HG02798 (cell line): Measurements from ENCODE around the gene RTCA.
"Not testable (repeated sequence)": the region's sequence is repeated elsewhere in the genome, so short reads cannot be mapped to it uniquely, and the experiment has no call there.

Experiments used
- ATAC-seq: cut with Tn5 transposase; IDR thresholded peaks from one replicate; pipeline ENCODE4 v1.9.1; 2021; ENCODE audit warnings: mild to moderate bottlenecking; ENCODE audit not compliant: unreplicated experiment, poor library complexity

The RTCA gene

GRCh38 chr1:100265931-100266740, at the start of gene RTCA:
RTCA (plus strand) TSS chr1:100266216; CDS start chr1:100266376, 160 bp downstream.
- ATAC-seq: peak; percentile 98

DNA sequence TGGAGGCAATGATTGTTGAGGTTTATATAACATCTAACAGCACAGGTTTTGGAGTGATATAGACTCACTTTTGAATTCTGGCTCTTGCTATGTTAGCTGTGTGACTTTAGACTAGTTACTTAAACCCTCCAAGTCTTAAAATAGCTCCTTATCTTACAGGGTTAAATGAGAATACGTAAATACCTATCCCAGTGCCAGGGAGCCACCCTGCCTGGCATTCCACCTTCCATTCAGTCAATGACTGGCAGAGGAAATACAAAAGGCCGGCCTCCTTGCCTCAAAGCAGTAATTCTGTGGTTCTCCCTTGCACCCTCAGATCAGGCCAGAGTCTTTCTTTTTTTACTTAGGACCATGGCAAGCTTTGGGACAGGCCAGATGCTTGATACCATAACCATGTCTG, 48.2 kb upstream of the RTCA start:
- no peak for ATAC-seq

- ATAC-seq: no peak
Observed at GRCh38 chr1:100219457-100219856, 46.6 kb upstream of the RTCA start.

GRCh38 chr1:100219883-100220282, 46.1 kb upstream of the RTCA start:
- ATAC-seq: no peak

DNA sequence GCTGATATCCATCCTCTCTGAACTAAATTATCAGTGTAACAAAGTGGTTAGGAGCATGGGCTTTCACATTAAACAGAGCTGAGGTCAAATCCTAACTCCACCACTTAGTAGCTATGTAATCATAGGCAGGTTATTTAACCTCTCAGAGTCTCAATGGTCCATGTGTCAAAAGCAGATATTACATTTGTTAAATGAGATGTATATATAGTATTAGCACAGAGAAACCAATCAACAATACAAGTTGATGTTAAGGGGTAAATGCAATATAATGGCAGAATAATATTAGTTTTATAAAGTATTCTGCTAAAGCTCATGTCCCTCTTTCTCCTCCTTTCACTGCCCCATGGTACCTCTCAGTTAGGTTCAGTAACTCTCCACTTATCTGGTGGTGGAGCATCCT, 43.6 kb upstream of the RTCA start:
- ATAC-seq: no peak

DNA sequence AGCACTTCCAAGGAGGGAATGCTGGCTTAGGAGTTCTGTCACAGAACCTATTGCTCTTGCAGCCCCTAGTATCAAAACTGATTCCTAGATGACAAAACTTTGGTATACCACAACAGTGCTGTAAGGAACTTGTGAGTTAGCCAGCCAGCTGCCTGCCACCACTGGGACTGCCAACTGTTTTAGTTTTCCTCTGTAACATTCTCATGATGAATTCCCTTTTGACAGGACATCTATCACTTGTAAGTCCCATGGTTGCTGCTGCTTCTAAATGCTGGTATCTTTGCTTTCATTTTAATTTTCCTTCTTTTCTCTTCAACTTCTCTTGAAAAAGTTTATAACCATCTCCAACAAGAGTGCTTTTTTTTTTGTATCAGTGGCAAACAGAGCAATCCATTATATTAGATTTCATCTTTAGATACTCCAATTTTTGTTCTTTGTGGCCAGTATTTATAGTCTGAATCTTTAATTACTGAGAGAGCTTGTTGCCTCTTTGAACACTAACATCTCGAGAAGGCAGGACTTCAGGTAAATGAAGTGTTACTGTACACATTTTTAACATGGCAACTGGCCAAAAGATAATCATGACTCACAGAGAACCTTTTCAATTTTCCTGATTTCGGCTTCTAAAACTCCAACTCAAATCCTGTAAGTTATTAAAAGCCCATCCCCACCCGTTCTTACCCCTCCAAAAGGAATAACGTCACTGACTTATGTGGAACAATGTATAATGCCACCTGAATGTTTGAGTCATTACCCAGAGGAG, 36.2 kb upstream of the RTCA start:
- ATAC-seq: no peak

DNA sequence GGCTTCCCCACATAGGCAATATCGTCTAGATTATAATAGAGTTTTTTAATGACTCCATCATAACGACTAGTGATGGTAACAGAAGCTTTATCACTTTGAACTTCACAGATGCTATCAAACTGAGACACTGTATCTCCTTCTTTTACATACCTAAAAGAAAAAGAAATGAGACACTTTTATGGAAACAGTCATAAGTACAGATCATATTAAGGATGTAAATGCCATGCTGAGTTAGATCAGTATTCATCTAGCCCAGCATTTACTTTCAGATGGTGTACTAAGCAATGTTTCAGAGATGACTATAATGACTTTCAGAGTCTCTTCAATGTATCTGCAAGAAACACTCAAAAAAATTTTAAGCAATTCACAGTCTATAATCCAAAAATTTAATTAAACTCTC, 35.3 kb upstream of the RTCA start:
- ATAC-seq: no peak

GRCh38 chr1:100231721-100232120, 34.3 kb upstream of the RTCA start:
- no peak for ATAC-seq

DNA sequence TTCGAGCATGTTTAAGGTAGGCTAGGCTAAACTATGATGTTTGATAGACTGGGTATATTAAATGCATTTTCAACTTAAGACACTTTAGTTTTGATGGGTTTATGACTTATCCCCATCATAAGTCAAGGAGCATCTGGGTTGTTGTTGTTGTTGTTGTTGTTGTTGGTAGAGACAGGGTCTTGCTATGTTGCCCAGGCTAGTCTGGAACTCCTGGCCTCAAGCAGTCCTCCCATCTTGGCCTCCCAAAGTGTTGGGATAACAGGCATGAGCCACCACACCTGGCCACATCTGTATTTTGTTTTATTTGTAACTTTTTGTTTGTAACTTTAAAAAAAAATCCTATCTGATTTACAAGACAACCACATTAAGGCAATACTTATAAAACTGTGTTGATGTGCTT, 33.9 kb upstream of the RTCA start:
- ATAC-seq: no peak

DNA sequence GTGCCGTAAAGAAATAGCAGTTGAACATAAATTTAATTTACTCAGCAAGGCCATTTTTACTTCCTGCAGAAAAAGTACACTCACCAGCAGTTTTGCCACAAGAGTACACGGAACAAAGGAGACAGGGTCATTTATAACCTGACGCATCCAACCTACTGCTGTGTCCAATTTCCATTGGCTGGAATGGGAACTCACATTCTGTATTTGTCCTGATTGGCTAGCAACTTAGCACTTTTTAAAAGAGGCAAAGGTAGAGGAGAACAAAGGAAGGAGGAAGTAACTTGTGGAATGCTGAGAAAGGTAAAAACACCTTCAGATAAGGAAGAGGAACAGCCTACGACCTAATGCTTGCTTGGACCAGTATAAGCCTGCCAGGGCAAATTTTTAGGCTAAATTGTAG, 32.5 kb upstream of the RTCA start:
- not testable (repeated sequence) for ATAC-seq

DNA sequence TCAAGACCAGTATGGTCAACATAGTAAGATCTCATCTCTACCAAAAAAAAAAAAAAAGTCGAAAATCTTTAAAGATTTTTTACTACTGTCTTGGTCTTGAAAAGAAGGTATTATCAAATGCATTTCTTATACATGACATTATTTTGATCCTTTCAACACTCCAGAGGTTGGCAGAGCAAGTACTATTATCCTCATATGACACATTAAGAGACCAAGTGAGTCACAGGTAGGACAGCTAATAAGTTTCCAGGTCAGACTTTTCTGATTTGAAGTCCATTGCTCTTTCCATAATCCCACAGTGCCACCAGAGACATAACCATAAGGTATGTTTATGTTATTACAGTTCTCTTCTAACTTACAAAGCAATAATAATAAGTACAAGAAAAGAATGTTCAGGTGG, 31.6 kb upstream of the RTCA start:
- no peak for ATAC-seq

DNA sequence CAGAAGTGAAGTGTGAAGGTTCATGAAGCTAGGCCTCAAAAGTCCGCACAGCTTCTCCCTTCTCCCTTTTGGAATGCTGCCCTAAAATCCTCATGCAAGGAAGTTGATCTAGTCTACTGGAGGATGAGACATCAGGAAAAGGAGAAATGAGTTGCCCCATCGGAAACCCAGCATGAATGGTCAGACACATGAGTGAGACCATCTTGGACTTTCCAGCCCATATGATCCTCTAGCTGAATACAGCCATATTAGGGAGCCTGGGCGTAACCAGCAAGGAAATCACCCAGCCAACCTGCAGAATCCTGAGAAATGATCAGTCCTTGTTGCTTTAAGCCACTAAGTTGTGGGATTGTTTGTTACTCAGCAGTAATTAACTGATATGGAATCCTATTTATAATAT, 28.9 kb upstream of the RTCA start:
- no peak for ATAC-seq

DNA sequence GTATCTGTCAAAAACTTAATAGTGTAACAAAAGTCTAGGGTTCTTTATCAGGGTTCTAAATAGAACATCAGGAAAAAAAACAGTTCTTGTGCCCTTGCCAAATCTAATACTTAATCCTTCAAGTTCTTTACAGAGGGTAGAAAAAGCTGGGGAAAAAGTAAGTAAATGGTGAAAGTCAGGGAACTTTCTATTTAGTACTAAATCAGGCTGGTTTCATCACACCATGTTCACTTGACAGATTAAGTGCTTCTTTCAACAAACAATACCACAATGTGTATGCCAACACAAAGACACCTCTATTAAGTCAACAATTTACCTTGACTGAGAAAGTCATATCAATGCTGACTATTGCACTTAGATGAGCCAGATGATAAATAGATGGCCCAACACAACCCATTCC, 26.1 kb upstream of the RTCA start:
- no peak for ATAC-seq

GRCh38 chr1:100240631-100241030, 25.4 kb upstream of the RTCA start:
- ATAC-seq: no peak

GRCh38 chr1:100246738-100247137, 19.3 kb upstream of the RTCA start:
- ATAC-seq: no peak

- no peak for ATAC-seq
Observed at GRCh38 chr1:100249155-100249536, 16.9 kb upstream of the RTCA start.

DNA sequence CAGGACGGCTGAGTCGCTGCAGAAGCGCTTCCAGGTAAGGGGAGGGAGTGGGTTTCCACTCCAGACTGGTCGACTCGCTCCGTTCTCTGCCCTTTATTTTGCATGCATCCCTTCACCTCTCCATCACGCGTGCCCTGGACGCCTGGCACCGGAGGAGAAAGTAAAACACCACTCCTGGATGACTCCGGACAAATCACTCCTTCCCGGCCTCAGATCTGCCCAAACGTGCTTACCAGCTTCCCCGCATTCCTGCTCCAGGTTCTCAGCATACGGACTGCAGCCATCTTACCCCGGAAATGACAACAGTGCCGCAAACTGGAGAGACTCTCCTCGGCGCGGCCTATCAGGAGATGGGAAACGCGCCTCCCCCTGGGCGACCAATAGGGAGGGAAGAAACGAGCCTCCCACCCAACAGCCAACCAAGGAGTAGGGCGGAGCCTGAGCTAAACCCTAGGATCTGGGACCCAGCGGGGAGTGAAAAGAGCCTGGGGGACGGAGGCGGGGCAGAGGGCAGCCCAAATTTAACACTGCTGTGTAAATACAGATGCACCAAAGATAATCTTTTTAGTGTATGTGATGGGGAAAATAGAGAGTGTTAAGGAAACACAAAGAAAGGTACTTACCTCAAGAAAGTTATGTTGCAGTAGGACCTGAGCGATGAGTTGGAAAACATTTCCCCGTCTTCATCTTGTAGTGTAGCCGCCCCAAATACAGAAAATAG, 16.3 kb upstream of the RTCA start, which contains the start of gene DBT:
Gene DBT (minus strand): TSS at position 298 of the 721 bp plus-strand sequence. CDS start 14 bp downstream, at position 284.
- peak; percentile 100 for ATAC-seq

- ATAC-seq: no peak
Observed at GRCh38 chr1:100250264-100250663, 15.8 kb upstream of the RTCA start.

GRCh38 chr1:100250807-100251206, 15.2 kb upstream of the RTCA start:
- no peak for ATAC-seq

GRCh38 chr1:100252901-100253300, 13.1 kb upstream of the RTCA start:
- ATAC-seq: no peak

DNA sequence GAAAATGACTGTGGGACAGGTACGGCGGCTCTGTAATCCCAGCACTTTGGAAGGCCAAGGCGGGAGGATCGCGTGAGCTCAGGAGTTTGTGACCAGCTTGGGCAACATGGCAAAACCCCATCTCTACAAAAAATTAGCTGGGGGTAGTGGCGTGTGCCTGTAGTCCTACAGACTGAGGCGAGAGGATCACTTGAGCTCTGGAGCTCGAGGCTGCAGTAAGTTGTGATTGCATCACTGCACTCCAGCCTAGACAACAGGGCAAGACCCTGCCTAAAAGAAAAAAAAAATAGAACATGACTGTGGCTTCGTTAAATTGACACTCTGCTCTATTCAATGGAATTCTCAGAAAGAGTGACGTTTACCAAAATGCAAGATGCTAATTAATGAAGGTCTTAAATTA, 12.5 kb upstream of the RTCA start:
- ATAC-seq: no peak
